Upper lobe of left lung (tissue), 6 donors: Measurements from ENCODE around the gene DIAPH3. TPM values are rescaled to one million over a fixed set of nuclear protein-coding genes. Genes with fewer than 3 reads are reported as not detected.

Experiments used
- ATAC-seq, 2 donors: fragments of 200-7000 bp; cut with Tn5 transposase; one replicate each; pipeline ENCODE4 v1.9.1; 2022; ENCODE audit warnings: mild to moderate bottlenecking in 2 of 2, moderate library complexity in 2 of 2; ENCODE audit not compliant: low FRiP score in 2 of 2
- DNase-seq, 2 donors: peaks; one replicate each; pipeline ENCODE4 v3.0.0-alpha.2; 2019 to 2020
- H3K27ac ChIP-seq, 4 donors: fragments of 200-600 bp; sonication (generic); one replicate each; pipeline ENCODE4 v1.5.1; 2016 to 2019
- H3K27me3 ChIP-seq, 4 donors: fragments of 200-600 bp; sonication (generic); one replicate each; pipeline ENCODE4 v1.5.1; 2017 to 2019
- H3K36me3 ChIP-seq, 4 donors: fragments of 200-600 bp; sonication (generic); one replicate each; pipeline ENCODE4 v1.5.1; 2016 to 2019
- H3K4me1 ChIP-seq, 4 donors: fragments of 200-600 bp; sonication (generic); one replicate each; pipeline ENCODE4 v1.5.1; 2018 to 2019
- H3K4me3 ChIP-seq, 4 donors: fragments of 200-600 bp; sonication (generic); one replicate each; pipeline ENCODE4 v1.5.1; 2017 to 2019; ENCODE audit warnings: mild to moderate bottlenecking in 2 of 4, moderate library complexity in 1 of 4
- H3K9me3 ChIP-seq, 4 donors: fragments of 200-600 bp; sonication (generic); one replicate each; pipeline ENCODE4 v1.5.1; 2018 to 2019
- CTCF ChIP-seq, 6 experiments: fragments of 450-650 bp in 4 of 6; fragments of 200-600 bp in 2 of 6; sonication (generic) in 2 of 6; IDR thresholded peaks; one replicate each; pipeline ENCODE4 v1.5.1; 2016 to 2019; ENCODE audit warnings: antibody characterized with exemption in 6 of 6
- EP300 ChIP-seq, 4 donors: sonication (generic); formaldehyde crosslinking; IDR thresholded peaks; one replicate each; pipeline ENCODE4 v1.5.1; 2017; ENCODE audit warnings: antibody characterized with exemption in 4 of 4, control low read depth in 2 of 4
- POLR2A ChIP-seq, 4 donors: fragments of 450-650 bp; IDR thresholded peaks; one replicate each; pipeline ENCODE4 v1.5.1; 2016 to 2017; ENCODE audit warnings: antibody characterized with exemption in 4 of 4, mild to moderate bottlenecking in 2 of 4
- POLR2AphosphoS5 ChIP-seq, 2 donors: sonication (generic); formaldehyde crosslinking; IDR thresholded peaks; one replicate each; pipeline ENCODE4 v1.5.1; 2017; ENCODE audit warnings: antibody characterized with exemption in 2 of 2
- WGBS, 2 donors: methylation state at CpG; one replicate each; pipeline ENCODE4 v1.1.5; 2017 to 2018; 5-methylcytosine and 5-hydroxymethylcytosine counted together
- total RNA-seq, 6 donors: library from RNA; depleted of rRNA in 4 of 6; stranded (reverse); fragments of >200 nt in 4 of 6; gene quantifications; one replicate each; pipeline versions ENCODE4 v1.1.0 to v1.2.1, GENCODE V29; 2016 to 2021
- donor health status: DM: no; HTN: no; CAD: no; lungs with moderate emphysema.
- donor health status: DM: no; HTN: yes; CAD: no; lungs with severe emphysema.

DIAPH3 gene
- total RNA-seq, 6 donors from 2014 or later: 2.8 to 6.3 (median 5.4) TPM

- no peak for DNase-seq
- H3K9me3 ChIP-seq: no peaks in the 10 kb centered on the region
- ATAC-seq: peak in 1 of 2 donors; percentile 53
- no peaks in the 10 kb centered on the region for H3K36me3 ChIP-seq
- H3K4me3 ChIP-seq: no peak overlapping the region
- no peak overlapping the region for H3K27ac ChIP-seq
- WGBS, 2 donors: 23 to 30% methylated on average over 7 of the region's 7 CpGs
- peaks cover 0 to 2% (median 0%) of the 10 kb centered on the region in 4 donors for H3K4me1 ChIP-seq
- H3K27me3 ChIP-seq: no peaks in the 10 kb centered on the region
- TF ChIP-seq POLR2AphosphoS5 (IDR thresholded peaks at IDR 0.05) (no peak), EP300 (IDR thresholded peaks at IDR 0.05) (no peak), POLR2A (IDR thresholded peaks at IDR 0.05) (no peak), CTCF (IDR thresholded peaks at IDR 0.05) (no peak)
Observed at GRCh38 chr13:59666504-59666903, 497.2 kb downstream of the DIAPH3 start.

- no peak overlapping the region for H3K27ac ChIP-seq
- ATAC-seq (no peak), DNase-seq (no peak)
- H3K27me3 ChIP-seq: no peaks in the 10 kb centered on the region
- WGBS, 2 donors: 60 to 76% methylated on average over 3 of the region's 3 CpGs
- TF ChIP-seq CTCF (IDR thresholded peaks at IDR 0.05): no peak
- TF ChIP-seq POLR2A (IDR thresholded peaks at IDR 0.05): no peak
- no peak for TF ChIP-seq POLR2AphosphoS5 (IDR thresholded peaks at IDR 0.05)
- TF ChIP-seq EP300 (IDR thresholded peaks at IDR 0.05): no peak
- no peak overlapping the region for H3K4me3 ChIP-seq
- no peaks in the 10 kb centered on the region for H3K36me3 ChIP-seq
- peaks cover 0 to 2% (median 0%) of the 10 kb centered on the region in 4 donors for H3K4me1 ChIP-seq
- no peaks in the 10 kb centered on the region for H3K9me3 ChIP-seq
Observed at GRCh38 chr13:59665732-59666131, 498.0 kb downstream of the DIAPH3 start.

- Histone ChIP-seq H3K9me3 (no peaks in the 10 kb centered on the region), H3K27me3 (no peaks in the 10 kb centered on the region), H3K4me3 (no peak overlapping the region), H3K36me3 (no peaks in the 10 kb centered on the region), H3K27ac (no peak overlapping the region), H3K4me1 (peaks cover 0 to 2% (median 0%) of the 10 kb centered on the region in 4 donors)
- no peak for DNase-seq
- 80 to 93% methylated on average over 1 of the region's 1 CpG for WGBS, 2 donors
- TF ChIP-seq CTCF (IDR thresholded peaks at IDR 0.05): no peak
- TF ChIP-seq POLR2A (IDR thresholded peaks at IDR 0.05): no peak
- TF ChIP-seq EP300 (IDR thresholded peaks at IDR 0.05): no peak
- no peak for TF ChIP-seq POLR2AphosphoS5 (IDR thresholded peaks at IDR 0.05)
- ATAC-seq: no peak
Observed at GRCh38 chr13:59665184-59665583, 498.5 kb downstream of the DIAPH3 start.

GRCh38 chr13:59664586-59664985 is 499.1 kb downstream of the DIAPH3 start:
- ATAC-seq: no peak
- H3K4me3 ChIP-seq: no peak overlapping the region
- H3K36me3 ChIP-seq: no peaks in the 10 kb centered on the region
- H3K4me1 ChIP-seq: peaks cover 0 to 2% (median 0%) of the 10 kb centered on the region in 4 donors
- H3K27me3 ChIP-seq: no peaks in the 10 kb centered on the region
- H3K27ac ChIP-seq: no peak overlapping the region
- H3K9me3 ChIP-seq: no peaks in the 10 kb centered on the region
- 72 to 73% methylated on average over 8 of the region's 8 CpGs for WGBS, 2 donors
- TF ChIP-seq CTCF (IDR thresholded peaks at IDR 0.05) (no peak), POLR2A (IDR thresholded peaks at IDR 0.05) (no peak), POLR2AphosphoS5 (IDR thresholded peaks at IDR 0.05) (no peak), EP300 (IDR thresholded peaks at IDR 0.05) (no peak)
- DNase-seq: no peak

GRCh38 chr13:59663707-59664106 is 500.0 kb downstream of the DIAPH3 start:
- no peak for DNase-seq
- Histone ChIP-seq H3K4me1 (peaks cover 0 to 2% (median 0%) of the 10 kb centered on the region in 4 donors), H3K36me3 (no peaks in the 10 kb centered on the region), H3K27ac (no peak overlapping the region), H3K27me3 (no peaks in the 10 kb centered on the region), H3K9me3 (no peaks in the 10 kb centered on the region), H3K4me3 (no peak overlapping the region)
- WGBS, 2 donors: 94 to 97% methylated on average over 7 of the region's 7 CpGs
- no peak for TF ChIP-seq EP300 (IDR thresholded peaks at IDR 0.05)
- no peak for TF ChIP-seq POLR2AphosphoS5 (IDR thresholded peaks at IDR 0.05)
- no peak for TF ChIP-seq POLR2A (IDR thresholded peaks at IDR 0.05)
- TF ChIP-seq CTCF (IDR thresholded peaks at IDR 0.05): no peak
- ATAC-seq: no peak
